Bladder microvascular endothelial cell (primary cell): Measurements from ENCODE around the gene MANEA. TPM values are rescaled to one million over a fixed set of nuclear protein-coding genes. Genes with fewer than 3 reads are reported as not detected.

ENCODE experiments used
- total RNA-seq: library from RNA; depleted of rRNA; stranded (reverse); fragments of >200 nt; gene quantifications from 2 replicates; pipeline ENCODE4 v1.2.3, GENCODE V29; 2014

Gene MANEA
- 5.0 and 11.8 TPM in 2 replicates for total RNA-seq

DNA sequence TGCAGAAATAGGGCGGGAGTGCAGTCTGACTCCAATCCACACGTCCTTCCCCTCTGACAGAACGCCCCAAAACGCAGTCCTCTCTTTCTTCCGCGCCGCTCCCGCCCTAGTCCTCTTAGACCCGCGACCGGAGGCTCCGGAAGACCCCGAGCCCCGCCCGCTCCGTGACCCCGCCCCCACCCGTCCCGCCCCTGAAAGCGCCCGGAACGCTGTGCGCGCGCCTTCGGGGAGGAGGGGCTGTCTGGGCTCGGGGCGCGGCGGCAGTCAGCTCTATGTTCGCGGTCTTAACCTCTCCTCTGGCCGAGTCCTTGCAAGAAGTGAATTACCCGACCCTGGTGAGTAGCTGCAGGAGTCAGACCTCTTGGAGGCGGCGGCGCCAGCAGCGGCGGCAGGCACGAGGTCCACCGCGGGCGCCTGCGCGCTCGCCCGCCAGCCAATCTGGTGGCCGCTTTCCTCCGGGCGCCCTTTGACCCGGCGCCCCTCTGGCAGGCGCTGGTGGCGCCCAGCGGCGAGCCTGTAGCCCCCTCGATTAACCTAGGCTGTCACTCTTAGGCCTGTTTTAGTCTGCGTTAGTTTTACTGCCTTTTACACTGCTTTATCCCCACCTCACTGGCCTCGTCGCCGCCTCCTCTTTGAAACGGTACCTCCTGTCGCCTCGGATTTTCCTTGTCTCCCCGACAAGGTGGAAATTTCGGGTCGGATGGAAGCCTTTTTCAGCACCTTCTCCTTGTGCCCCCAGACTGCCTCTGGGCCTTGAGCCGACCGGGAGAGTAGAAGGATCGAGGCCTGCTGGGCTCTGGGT lies at the start of gene MANEA:
TSS of gene MANEA (plus strand) at position 232 of the 802 bp plus-strand sequence. CDS start 8,905 bp downstream, outside the sequence.

